ENCODE data around the gene DNAJB12.

DNAJB12 gene

DNA sequence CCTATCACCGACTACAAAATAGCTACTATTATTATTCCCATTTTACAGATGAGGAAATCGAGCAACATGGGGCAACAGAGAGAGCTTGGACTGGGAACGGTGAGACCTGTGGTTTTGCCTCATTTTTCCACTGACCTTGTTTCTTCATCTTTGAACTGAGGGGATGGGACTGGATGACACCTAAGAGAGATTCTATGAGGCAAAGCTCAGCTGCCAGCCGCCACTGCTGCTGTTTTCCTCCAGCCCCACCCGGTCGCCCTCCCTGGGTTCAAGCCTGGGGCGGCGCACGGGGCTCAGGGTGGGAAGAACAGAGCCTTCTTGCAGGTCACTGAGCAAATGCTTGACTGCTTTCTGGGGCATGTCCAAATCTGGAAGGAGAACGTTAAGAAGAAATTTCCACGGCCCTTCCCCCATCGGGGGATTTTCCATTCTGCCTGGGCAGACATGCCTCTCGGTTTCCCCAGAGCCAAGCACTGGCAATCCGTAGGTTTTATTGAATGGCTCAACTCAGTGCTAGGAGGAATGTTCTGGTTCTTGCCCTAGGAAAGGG lies 68.7 kb downstream of the DNAJB12 start:
- DNase-seq: no peak

DNA sequence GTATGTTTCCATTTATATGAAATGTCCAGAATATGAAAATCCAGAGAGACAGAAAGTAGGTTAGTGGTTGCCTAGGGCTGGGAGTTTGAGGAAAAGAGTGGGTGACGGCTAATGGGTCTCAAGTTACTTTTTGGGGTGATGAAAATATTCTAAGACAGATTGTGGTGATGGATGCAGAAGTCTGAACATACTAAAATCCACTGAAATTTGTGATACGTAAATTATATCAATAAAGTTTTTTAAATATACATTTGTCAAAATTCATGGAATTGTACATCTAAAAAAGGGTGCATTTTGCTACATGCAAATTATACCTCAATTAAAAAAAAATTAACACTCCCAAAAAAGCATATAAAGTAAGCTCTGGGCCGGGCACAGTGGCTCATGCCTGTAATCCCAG lies 71.6 kb downstream of the DNAJB12 start:
- DNase-seq: no peak

Data from activated CD4-positive, alpha-beta T cell treated with anti-CD3 and anti-CD28 coated beads, Interleukin-2, Interleukin-6, amounts not matched to agents 100 ng/mL and 50 ng/mL, durations not matched to agents 16 hours and 8 hours (primary cell).